ENCODE measurements around the gene COG3. TPM values are rescaled to one million over a fixed set of nuclear protein-coding genes. Genes with fewer than 3 reads are reported as not detected.

Gene COG3
- total and polyA plus RNA-seq, 10 of the 15 experiments (the other 5 are each of a cell fraction or from before 2014, with no cell fraction given) = 6.1 to 35.1 (median 22.6) TPM

DNA sequence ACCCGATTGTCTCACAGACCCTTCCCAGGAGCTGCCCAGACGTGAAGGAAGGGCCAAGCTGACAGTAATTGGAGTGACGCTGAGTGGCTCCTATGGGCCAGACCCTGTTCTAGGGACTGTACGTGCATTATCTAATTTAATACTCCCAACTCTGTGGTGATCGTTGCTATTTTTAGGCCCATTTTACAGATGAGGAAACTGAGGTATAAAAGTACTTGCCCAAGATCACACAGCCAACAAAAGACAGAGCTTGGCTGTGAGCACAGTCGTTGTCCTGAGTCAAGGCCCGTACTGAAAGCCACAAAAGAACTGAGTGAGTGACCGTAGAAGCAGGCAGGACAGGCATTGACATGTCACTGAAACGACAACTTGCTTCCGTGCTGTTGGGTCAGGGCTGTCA, 76.1 kb downstream of the COG3 start:
- CTCF ChIA-PET = interaction anchor here (0.7 kb wide), 1 partner anchor 472 kb away, joined by 3 read pairs; no protein-coding TSS in a partner anchor
- BruUV-seq (replicated peaks) = no TSS peak
- no peaks in the 10 kb centered on the region for H3K79me2 ChIP-seq (ENCODE audit: control insufficient read depth, insufficient read depth, low read length)
- 55% methylated on average over 10 of the region's 10 CpGs for WGBS (ENCODE audit: insufficient coverage, insufficient replicate concordance, low lambda C conversion rate, missing lambda C conversion rate)
- no peak overlapping the region for H3K4me3 ChIP-seq
- in situ Hi-C loops (cut with MboI) = loop anchor here (10.0 kb wide), 1 partner anchor 184 kb away; no protein-coding TSS in a partner anchor
- RAD21 ChIA-PET (ENCODE audit: unreplicated experiment) = no interaction called here
- H3K9ac ChIP-seq (ENCODE audit: control insufficient read depth, insufficient read depth, low read length) = no peak overlapping the region
- no peak for ATAC-seq
- POLR2A ChIA-PET = no interaction called here
- no peak for DNase-seq (ENCODE audit: low read depth, low spot score)
- H3K9me3 ChIP-seq (replicated peaks; ENCODE audit: control insufficient read depth, insufficient read depth, low read length) = no peaks in the 10 kb centered on the region
- peaks cover 0 to 3% of the 10 kb centered on the region in 2 experiments; a peak in 2 of 4 replicates for H3K36me3 ChIP-seq (ENCODE audit: control insufficient read depth in 2 of 2, insufficient read depth in 2 of 2, low read length in 1 of 2)
- H3K4me1 ChIP-seq (ENCODE audit: control insufficient read depth, insufficient read depth, low read length) = no peaks in the 10 kb centered on the region
- no peaks in the 10 kb centered on the region for H3K27me3 ChIP-seq (replicated peaks in 1 of 2; ENCODE audit: control insufficient read depth in 2 of 2, insufficient read depth in 2 of 2, low read length in 1 of 2)
- H3K27ac ChIP-seq (ENCODE audit: control insufficient read depth, insufficient read depth) = no peak overlapping the region
- H3K4me2 ChIP-seq (ENCODE audit: control insufficient read depth, insufficient read depth) = no peak overlapping the region
- FAIRE-seq = no peak
- intact Hi-C loops (cut with micrococcal nuclease; ENCODE audit: unreplicated experiment) = no loop called here
- no peak overlapping the region for H2AFZ ChIP-seq (ENCODE audit: control insufficient read depth, low read depth, low read length)
- H4K20me1 ChIP-seq (ENCODE audit: control insufficient read depth, insufficient read depth) = no peaks in the 10 kb centered on the region
- SMC1A ChIA-PET (ENCODE audit: uncharacterized antibody, unreplicated experiment) = no interaction called here
- TF ChIP-seq ZNF384 (IDR thresholded peaks at IDR 0.05; ENCODE audit: borderline replicate concordance, low read depth, low read length) = no peak
- TF ChIP-seq CEBPB (IDR thresholded peaks at IDR 0.05; ENCODE audit: borderline replicate concordance in 1 of 2, low read depth in 2 of 2, low read length in 2 of 2) = no peak
- TF ChIP-seq RELA (IDR thresholded peaks at IDR 0.05; ENCODE audit: borderline replicate concordance, partially characterized antibody) = no peak
- TF ChIP-seq, protein P1, sequence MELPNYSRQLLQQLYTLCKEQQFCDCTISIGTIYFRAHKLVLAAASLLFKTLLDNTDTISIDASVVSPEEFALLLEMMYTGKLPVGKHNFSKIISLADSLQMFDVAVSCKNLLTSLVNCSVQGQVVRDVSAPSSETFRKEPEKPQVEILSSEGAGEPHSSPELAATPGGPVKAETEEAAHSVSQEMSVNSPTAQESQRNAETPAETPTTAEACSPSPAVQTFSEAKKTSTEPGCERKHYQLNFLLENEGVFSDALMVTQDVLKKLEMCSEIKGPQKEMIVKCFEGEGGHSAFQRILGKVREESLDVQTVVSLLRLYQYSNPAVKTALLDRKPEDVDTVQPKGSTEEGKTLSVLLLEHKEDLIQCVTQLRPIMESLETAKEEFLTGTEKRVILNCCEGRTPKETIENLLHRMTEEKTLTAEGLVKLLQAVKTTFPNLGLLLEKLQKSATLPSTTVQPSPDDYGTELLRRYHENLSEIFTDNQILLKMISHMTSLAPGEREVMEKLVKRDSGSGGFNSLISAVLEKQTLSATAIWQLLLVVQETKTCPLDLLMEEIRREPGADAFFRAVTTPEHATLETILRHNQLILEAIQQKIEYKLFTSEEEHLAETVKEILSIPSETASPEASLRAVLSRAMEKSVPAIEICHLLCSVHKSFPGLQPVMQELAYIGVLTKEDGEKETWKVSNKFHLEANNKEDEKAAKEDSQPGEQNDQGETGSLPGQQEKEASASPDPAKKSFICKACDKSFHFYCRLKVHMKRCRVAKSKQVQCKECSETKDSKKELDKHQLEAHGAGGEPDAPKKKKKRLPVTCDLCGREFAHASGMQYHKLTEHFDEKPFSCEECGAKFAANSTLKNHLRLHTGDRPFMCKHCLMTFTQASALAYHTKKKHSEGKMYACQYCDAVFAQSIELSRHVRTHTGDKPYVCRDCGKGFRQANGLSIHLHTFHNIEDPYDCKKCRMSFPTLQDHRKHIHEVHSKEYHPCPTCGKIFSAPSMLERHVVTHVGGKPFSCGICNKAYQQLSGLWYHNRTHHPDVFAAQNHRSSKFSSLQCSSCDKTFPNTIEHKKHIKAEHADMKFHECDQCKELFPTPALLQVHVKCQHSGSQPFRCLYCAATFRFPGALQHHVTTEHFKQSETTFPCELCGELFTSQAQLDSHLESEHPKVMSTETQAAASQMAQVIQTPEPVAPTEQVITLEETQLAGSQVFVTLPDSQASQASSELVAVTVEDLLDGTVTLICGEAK (IDR thresholded peaks at IDR 0.05; ENCODE audit: borderline replicate concordance) = no peak
- TF ChIP-seq, protein P2, sequence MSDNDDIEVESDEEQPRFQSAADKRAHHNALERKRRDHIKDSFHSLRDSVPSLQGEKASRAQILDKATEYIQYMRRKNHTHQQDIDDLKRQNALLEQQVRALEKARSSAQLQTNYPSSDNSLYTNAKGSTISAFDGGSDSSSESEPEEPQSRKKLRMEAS (IDR thresholded peaks at IDR 0.05; ENCODE audit: low read depth, low read length) = no peak
- TF ChIP-seq RCOR1 (conservative IDR thresholded peaks at IDR 0.05; ENCODE audit: low read depth, low read length) = no peak
- no peak for TF ChIP-seq SREBF1 (IDR thresholded peaks at IDR 0.05; ENCODE audit: low read length)
- TF ChIP-seq, protein P3, sequence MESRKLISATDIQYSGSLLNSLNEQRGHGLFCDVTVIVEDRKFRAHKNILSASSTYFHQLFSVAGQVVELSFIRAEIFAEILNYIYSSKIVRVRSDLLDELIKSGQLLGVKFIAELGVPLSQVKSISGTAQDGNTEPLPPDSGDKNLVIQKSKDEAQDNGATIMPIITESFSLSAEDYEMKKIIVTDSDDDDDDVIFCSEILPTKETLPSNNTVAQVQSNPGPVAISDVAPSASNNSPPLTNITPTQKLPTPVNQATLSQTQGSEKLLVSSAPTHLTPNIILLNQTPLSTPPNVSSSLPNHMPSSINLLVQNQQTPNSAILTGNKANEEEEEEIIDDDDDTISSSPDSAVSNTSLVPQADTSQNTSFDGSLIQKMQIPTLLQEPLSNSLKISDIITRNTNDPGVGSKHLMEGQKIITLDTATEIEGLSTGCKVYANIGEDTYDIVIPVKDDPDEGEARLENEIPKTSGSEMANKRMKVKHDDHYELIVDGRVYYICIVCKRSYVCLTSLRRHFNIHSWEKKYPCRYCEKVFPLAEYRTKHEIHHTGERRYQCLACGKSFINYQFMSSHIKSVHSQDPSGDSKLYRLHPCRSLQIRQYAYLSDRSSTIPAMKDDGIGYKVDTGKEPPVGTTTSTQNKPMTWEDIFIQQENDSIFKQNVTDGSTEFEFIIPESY (IDR thresholded peaks at IDR 0.05) = no peak
- TF ChIP-seq, protein P4, sequence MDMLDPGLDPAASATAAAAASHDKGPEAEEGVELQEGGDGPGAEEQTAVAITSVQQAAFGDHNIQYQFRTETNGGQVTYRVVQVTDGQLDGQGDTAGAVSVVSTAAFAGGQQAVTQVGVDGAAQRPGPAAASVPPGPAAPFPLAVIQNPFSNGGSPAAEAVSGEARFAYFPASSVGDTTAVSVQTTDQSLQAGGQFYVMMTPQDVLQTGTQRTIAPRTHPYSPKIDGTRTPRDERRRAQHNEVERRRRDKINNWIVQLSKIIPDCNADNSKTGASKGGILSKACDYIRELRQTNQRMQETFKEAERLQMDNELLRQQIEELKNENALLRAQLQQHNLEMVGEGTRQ (IDR thresholded peaks at IDR 0.05; ENCODE audit: borderline replicate concordance, low read depth, low read length) = no peak
- TF ChIP-seq ESRRA (IDR thresholded peaks at IDR 0.05; ENCODE audit: low read length) = no peak
- TF ChIP-seq, protein P5, sequence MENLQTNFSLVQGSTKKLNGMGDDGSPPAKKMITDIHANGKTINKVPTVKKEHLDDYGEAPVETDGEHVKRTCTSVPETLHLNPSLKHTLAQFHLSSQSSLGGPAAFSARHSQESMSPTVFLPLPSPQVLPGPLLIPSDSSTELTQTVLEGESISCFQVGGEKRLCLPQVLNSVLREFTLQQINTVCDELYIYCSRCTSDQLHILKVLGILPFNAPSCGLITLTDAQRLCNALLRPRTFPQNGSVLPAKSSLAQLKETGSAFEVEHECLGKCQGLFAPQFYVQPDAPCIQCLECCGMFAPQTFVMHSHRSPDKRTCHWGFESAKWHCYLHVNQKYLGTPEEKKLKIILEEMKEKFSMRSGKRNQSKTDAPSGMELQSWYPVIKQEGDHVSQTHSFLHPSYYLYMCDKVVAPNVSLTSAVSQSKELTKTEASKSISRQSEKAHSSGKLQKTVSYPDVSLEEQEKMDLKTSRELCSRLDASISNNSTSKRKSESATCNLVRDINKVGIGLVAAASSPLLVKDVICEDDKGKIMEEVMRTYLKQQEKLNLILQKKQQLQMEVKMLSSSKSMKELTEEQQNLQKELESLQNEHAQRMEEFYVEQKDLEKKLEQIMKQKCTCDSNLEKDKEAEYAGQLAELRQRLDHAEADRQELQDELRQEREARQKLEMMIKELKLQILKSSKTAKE (IDR thresholded peaks at IDR 0.05; ENCODE audit: low read depth, poor library complexity, severe bottlenecking) = no peak
- TF ChIP-seq, protein P6, sequence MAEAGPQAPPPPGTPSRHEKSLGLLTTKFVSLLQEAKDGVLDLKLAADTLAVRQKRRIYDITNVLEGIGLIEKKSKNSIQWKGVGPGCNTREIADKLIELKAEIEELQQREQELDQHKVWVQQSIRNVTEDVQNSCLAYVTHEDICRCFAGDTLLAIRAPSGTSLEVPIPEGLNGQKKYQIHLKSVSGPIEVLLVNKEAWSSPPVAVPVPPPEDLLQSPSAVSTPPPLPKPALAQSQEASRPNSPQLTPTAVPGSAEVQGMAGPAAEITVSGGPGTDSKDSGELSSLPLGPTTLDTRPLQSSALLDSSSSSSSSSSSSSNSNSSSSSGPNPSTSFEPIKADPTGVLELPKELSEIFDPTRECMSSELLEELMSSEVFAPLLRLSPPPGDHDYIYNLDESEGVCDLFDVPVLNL (IDR thresholded peaks at IDR 0.05; ENCODE audit: low read depth, low read length) = no peak
- no peak for TF ChIP-seq PML (IDR thresholded peaks at IDR 0.05; ENCODE audit: low read length)
